ENCODE measurements around the gene ATG9B. TPM values are rescaled to one million over a fixed set of nuclear protein-coding genes. Genes with fewer than 3 reads are reported as not detected.
A peak's percentile ranks its signal among the peaks of the same experiment; 100 is the strongest.

ATG9B gene
- polyA plus RNA-seq, 1 of the 3 experiments (the other 2 are of a cell fraction): 0.67 TPM

DNA sequence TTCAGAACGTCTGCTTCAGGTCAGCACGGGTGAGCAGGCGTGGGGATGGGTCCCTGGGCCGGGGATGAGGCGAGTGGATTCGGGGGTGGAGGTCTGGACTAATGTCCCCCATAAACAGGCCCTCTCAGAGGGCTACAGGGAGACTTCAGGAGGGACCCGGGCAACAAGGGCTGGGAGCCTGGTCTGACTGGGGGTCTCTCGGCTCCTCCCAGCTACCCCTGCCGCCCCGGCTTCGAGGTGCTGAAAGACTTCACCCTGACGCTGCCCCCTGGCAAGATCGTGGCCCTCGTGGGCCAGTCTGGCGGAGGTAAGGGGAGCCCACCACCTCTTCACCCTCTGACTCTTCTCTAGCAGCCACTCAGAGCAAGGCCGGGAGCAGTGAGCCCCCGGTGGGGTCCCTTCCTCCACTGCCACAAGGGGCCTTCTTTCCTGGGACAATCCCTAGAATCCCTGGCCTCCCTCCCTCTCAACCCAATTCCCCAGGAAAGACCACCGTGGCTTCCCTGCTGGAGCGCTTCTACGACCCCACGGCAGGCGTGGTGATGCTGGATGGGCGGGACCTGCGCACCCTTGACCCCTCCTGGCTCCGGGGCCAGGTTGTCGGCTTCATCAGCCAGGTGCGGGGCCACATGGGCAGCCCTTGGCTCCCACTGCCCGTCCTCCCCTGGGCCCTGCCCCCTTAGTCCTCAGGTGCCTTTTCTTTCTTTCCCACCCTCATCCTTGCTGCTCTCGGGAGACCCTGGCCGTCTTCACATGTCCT, 16.5 kb upstream of the ATG9B start:
- Histone ChIP-seq H3K4me2 (no peak overlapping the region), H2AFZ (ENCODE audit: low read depth) (no peak overlapping the region), H3K9ac (no peak overlapping the region), H3K79me2 (ENCODE audit: insufficient read depth) (no peaks in the 10 kb centered on the region; the same call in 1 of the 2 replicates), H3K9me2 (no peaks in the 10 kb centered on the region), H3K27me3 (ENCODE audit: insufficient read depth) (no peaks in the 10 kb centered on the region), H4K20me1 (ENCODE audit: insufficient read depth) (no peaks in the 10 kb centered on the region), H3K4me1 (ENCODE audit: control insufficient read depth in 1 of 2, insufficient read depth in 2 of 2, low read depth in 1 of 2, low read length in 1 of 2) (peaks cover 30 to 35% of the 10 kb centered on the region in 2 experiments), H3K36me3 (replicated peaks in 1 of 2; ENCODE audit: control insufficient read depth in 1 of 2, insufficient read depth in 2 of 2, low read length in 1 of 2) (peaks cover 12 to 31% of the 10 kb centered on the region in 2 experiments), H3K4me3 (ENCODE audit: low read depth in 2 of 2, low read length in 1 of 2) (no peak overlapping the region), H3K9me3 (no peaks in the 10 kb centered on the region), H3K27ac (ENCODE audit: low read depth in 2 of 2, low read length in 1 of 2) (peak overlapping the region; percentile 98), H3F3A (replicated peaks; ENCODE audit: insufficient read depth) (peaks cover 25% of the 10 kb centered on the region)
- ChIA-PET CTCF (interaction anchor here (1.0 to 4.0 kb wide), 6 partner anchors 13 to 142 kb away, joined by 3 to 24 read pairs (median 4); partner anchors contain the start of gene CDK5), POLR2A (interaction anchor here (1.5 to 2.6 kb wide), 2 partner anchors 12 to 18 kb away, joined by 3 to 12 read pairs; partner anchors contain the start of genes ABCB8 and SLC4A2)
- no peak for DNase-seq
- WGBS (ENCODE audit: low lambda C conversion rate): 95% methylated on average over 23 of the region's 30 CpGs
- TF ChIP-seq YY1 (IDR thresholded peaks at IDR 0.05; ENCODE audit: low read depth) (no peak), POLR2AphosphoS5 (IDR thresholded peaks at IDR 0.05; ENCODE audit: low read depth, low read length) (no peak), NFIC (IDR thresholded peaks at IDR 0.05; ENCODE audit: borderline replicate concordance) (no peak), TCF12 (IDR thresholded peaks at IDR 0.05) (no peak), RFX5 (IDR thresholded peaks at IDR 0.05; ENCODE audit: low read length) (no peak)
- TF ChIP-seq, protein P1, sequence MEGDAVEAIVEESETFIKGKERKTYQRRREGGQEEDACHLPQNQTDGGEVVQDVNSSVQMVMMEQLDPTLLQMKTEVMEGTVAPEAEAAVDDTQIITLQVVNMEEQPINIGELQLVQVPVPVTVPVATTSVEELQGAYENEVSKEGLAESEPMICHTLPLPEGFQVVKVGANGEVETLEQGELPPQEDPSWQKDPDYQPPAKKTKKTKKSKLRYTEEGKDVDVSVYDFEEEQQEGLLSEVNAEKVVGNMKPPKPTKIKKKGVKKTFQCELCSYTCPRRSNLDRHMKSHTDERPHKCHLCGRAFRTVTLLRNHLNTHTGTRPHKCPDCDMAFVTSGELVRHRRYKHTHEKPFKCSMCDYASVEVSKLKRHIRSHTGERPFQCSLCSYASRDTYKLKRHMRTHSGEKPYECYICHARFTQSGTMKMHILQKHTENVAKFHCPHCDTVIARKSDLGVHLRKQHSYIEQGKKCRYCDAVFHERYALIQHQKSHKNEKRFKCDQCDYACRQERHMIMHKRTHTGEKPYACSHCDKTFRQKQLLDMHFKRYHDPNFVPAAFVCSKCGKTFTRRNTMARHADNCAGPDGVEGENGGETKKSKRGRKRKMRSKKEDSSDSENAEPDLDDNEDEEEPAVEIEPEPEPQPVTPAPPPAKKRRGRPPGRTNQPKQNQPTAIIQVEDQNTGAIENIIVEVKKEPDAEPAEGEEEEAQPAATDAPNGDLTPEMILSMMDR (IDR thresholded peaks at IDR 0.05): no peak
- TF ChIP-seq, protein P2, sequence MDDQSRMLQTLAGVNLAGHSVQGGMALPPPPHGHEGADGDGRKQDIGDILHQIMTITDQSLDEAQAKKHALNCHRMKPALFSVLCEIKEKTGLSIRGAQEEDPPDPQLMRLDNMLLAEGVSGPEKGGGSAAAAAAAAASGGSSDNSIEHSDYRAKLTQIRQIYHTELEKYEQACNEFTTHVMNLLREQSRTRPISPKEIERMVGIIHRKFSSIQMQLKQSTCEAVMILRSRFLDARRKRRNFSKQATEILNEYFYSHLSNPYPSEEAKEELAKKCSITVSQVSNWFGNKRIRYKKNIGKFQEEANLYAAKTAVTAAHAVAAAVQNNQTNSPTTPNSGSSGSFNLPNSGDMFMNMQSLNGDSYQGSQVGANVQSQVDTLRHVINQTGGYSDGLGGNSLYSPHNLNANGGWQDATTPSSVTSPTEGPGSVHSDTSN (IDR thresholded peaks at IDR 0.05): no peak
- TF ChIP-seq, protein P3, sequence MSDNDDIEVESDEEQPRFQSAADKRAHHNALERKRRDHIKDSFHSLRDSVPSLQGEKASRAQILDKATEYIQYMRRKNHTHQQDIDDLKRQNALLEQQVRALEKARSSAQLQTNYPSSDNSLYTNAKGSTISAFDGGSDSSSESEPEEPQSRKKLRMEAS (IDR thresholded peaks at IDR 0.05; ENCODE audit: low read depth): no peak
- TF ChIP-seq, protein P4, sequence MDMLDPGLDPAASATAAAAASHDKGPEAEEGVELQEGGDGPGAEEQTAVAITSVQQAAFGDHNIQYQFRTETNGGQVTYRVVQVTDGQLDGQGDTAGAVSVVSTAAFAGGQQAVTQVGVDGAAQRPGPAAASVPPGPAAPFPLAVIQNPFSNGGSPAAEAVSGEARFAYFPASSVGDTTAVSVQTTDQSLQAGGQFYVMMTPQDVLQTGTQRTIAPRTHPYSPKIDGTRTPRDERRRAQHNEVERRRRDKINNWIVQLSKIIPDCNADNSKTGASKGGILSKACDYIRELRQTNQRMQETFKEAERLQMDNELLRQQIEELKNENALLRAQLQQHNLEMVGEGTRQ (IDR thresholded peaks at IDR 0.05; ENCODE audit: borderline replicate concordance, low read depth, low read length): no peak
- TF ChIP-seq, protein P5, sequence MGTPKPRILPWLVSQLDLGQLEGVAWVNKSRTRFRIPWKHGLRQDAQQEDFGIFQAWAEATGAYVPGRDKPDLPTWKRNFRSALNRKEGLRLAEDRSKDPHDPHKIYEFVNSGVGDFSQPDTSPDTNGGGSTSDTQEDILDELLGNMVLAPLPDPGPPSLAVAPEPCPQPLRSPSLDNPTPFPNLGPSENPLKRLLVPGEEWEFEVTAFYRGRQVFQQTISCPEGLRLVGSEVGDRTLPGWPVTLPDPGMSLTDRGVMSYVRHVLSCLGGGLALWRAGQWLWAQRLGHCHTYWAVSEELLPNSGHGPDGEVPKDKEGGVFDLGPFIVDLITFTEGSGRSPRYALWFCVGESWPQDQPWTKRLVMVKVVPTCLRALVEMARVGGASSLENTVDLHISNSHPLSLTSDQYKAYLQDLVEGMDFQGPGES (IDR thresholded peaks at IDR 0.05; ENCODE audit: low read depth, low read length): no peak
